HTR-8/SVneo (cell line): Measurements from ENCODE around the gene PPP6C.
"Not testable (repeated sequence)": the region's sequence is repeated elsewhere in the genome, so short reads cannot be mapped to it uniquely, and the experiment has no call there.

Source experiments
- DNase-seq: peaks from one replicate; pipeline ENCODE4 v3.0.0; 2011; ENCODE audit warnings: low spot score, mixed read lengths; ENCODE audit not compliant: insufficient read length
- FAIRE-seq: peaks from 2 replicates; lab custom pipeline; 2011; peaks lifted over from hg19 to GRCh38; lab: Jason Lieb, UNC

The PPP6C gene

GRCh38 chr9:125183561-125183960 is 6.0 kb downstream of the PPP6C start:
- FAIRE-seq (no peak), DNase-seq (no peak)

- FAIRE-seq (no peak), DNase-seq (no peak)
Measured at GRCh38 chr9:125183054-125183453, 6.5 kb downstream of the PPP6C start.

GRCh38 chr9:125181756-125182155 is 7.8 kb downstream of the PPP6C start:
- FAIRE-seq, DNase-seq: not testable (repeated sequence)

- DNase-seq (no peak), FAIRE-seq (no peak)
Measured at GRCh38 chr9:125180876-125181275, 8.7 kb downstream of the PPP6C start.

- DNase-seq, FAIRE-seq: not testable (repeated sequence)
Measured at GRCh38 chr9:125179776-125180175, 9.8 kb downstream of the PPP6C start.

GRCh38 chr9:125177888-125178287 is 11.7 kb downstream of the PPP6C start:
- no peak for FAIRE-seq
- DNase-seq, result no peak

- FAIRE-seq, result no peak
- DNase-seq, result no peak
Measured at GRCh38 chr9:125176636-125177035, 13.0 kb downstream of the PPP6C start.

GRCh38 chr9:125172031-125172755 is 17.4 kb downstream of the PPP6C start:
- FAIRE-seq (no peak), DNase-seq (no peak)

GRCh38 chr9:125169895-125170294 is 19.7 kb downstream of the PPP6C start:
- FAIRE-seq, result no peak
- no peak for DNase-seq

GRCh38 chr9:125166762-125167161 is 22.8 kb downstream of the PPP6C start:
- DNase-seq (no peak), FAIRE-seq (no peak)

- not testable (repeated sequence) for DNase-seq, FAIRE-seq
Measured at GRCh38 chr9:125162891-125163290, 26.7 kb downstream of the PPP6C start.

GRCh38 chr9:125161284-125161918 is 28.2 kb downstream of the PPP6C start:
- no peak for FAIRE-seq
- DNase-seq, result no peak

- no peak for FAIRE-seq
- no peak for DNase-seq
Measured at GRCh38 chr9:125160750-125161149, 28.9 kb downstream of the PPP6C start.

GRCh38 chr9:125156551-125156950 is 33.1 kb downstream of the PPP6C start:
- DNase-seq, result no peak
- FAIRE-seq, result no peak

- FAIRE-seq, result no peak
- no peak for DNase-seq
Measured at GRCh38 chr9:125153712-125154367, 35.8 kb downstream of the PPP6C start.

- no peak for FAIRE-seq
Measured at GRCh38 chr9:125151730-125152129, 37.9 kb downstream of the PPP6C start.

GRCh38 chr9:125150349-125151245 is 39.0 kb downstream of the PPP6C start:
- FAIRE-seq (no peak), DNase-seq (no peak)

More at GRCh38 chr9:125151730-125152129, 37.9 kb downstream of the PPP6C start:
- no peak for DNase-seq

- FAIRE-seq (no peak), DNase-seq (no peak)
Measured at GRCh38 chr9:125147401-125147951, 42.1 kb downstream of the PPP6C start.

- DNase-seq (no peak), FAIRE-seq (no peak)
Measured at GRCh38 chr9:125146247-125146646, 43.4 kb downstream of the PPP6C start.

GRCh38 chr9:125145425-125145824 is 44.2 kb downstream of the PPP6C start:
- DNase-seq, result no peak

More at GRCh38 chr9:125145425-125145824, 44.2 kb downstream of the PPP6C start:
- FAIRE-seq, result no peak
